Ishikawa (cell line): Measurements from ENCODE around the gene HACD1.
A peak's percentile ranks its signal among the peaks of the same experiment; 100 is the strongest.

ENCODE experiments used
- CEBPB ChIP-seq: IDR thresholded peaks from 2 replicates; pipeline ENCODE4 v1.6.1; 2012
- CREB1 ChIP-seq: IDR thresholded peaks from 2 replicates; pipeline ENCODE4 v1.6.1; 2012; ENCODE audit warnings: low read depth
- EGR1 ChIP-seq: IDR thresholded peaks from 2 replicates; pipeline ENCODE4 v1.6.1; 2012
- EP300 ChIP-seq: IDR thresholded peaks from 2 replicates; pipeline ENCODE4 v1.6.1; 2012; ENCODE audit warnings: borderline replicate concordance
- FOXM1 ChIP-seq: IDR thresholded peaks from 2 replicates; pipeline ENCODE4 v1.6.1; 2012; ENCODE audit warnings: low read depth, borderline replicate concordance
- MAX ChIP-seq: IDR thresholded peaks from 2 replicates; pipeline ENCODE4 v1.6.1; 2012
- NFIC ChIP-seq: IDR thresholded peaks from 2 replicates; pipeline ENCODE4 v1.6.1; 2012
- RAD21 ChIP-seq: IDR thresholded peaks from 2 replicates; pipeline ENCODE4 v1.6.1; 2012; ENCODE audit warnings: low read depth
- REST ChIP-seq: IDR thresholded peaks from 2 replicates; pipeline ENCODE4 v1.6.1; 2012; ENCODE audit warnings: low read depth, mild to moderate bottlenecking
- TAF1 ChIP-seq: IDR thresholded peaks from 2 replicates; pipeline ENCODE4 v1.6.1; 2012; ENCODE audit warnings: low read depth, mild to moderate bottlenecking
- TCF12 ChIP-seq: IDR thresholded peaks from 2 replicates; pipeline ENCODE4 v1.6.1; 2012; ENCODE audit warnings: low read depth
- TEAD4 ChIP-seq: IDR thresholded peaks from 2 replicates; pipeline ENCODE4 v1.6.1; 2012
- USF1 ChIP-seq: IDR thresholded peaks from 2 replicates; pipeline ENCODE4 v1.6.1; 2012
- YY1 ChIP-seq: IDR thresholded peaks from 2 replicates; pipeline ENCODE4 v1.6.1; 2012; ENCODE audit warnings: low read depth
- ZBTB7A ChIP-seq: IDR thresholded peaks from 2 replicates; pipeline ENCODE4 v1.6.1; 2012; ENCODE audit warnings: low read depth

Gene HACD1

GRCh38 chr10:17622061-17622460, 4.9 kb upstream of the HACD1 start:
- TF ChIP-seq CREB1 (no peak), NFIC (no peak), ZBTB7A (no peak), TAF1 (no peak), EGR1 (no peak), YY1 (no peak), TCF12 (no peak), REST (no peak), RAD21 (no peak), FOXM1 (no peak), MAX (no peak)

GRCh38 chr10:17616403-17617030, 657 bp downstream of the HACD1 start:
- TF ChIP-seq TCF12 (0 out of 2 replicates have a peak, but pooled peaks have one; percentile 24), CEBPB (peak; percentile 88), NFIC (no peak), TEAD4 (peak; percentile 80), CREB1 (no peak), USF1 (no peak)

- TF ChIP-seq CEBPB (no peak), TCF12 (no peak), RAD21 (no peak), FOXM1 (no peak), REST (no peak), EP300 (no peak), CREB1 (no peak), NFIC (no peak), TAF1 (no peak), YY1 (no peak), TEAD4 (no peak), MAX (no peak), EGR1 (no peak)
These were observed 7.6 kb downstream of the HACD1 start for GRCh38 chr10:17609523-17610079.

GRCh38 chr10:17607603-17608332, 9.4 kb downstream of the HACD1 start:
- TF ChIP-seq RAD21 (peak; percentile 90), YY1 (no peak)

- TF ChIP-seq MAX (no peak), EP300 (no peak), CREB1 (no peak), TEAD4 (no peak), YY1 (no peak), USF1 (no peak), TCF12 (no peak), TAF1 (no peak), FOXM1 (no peak), ZBTB7A (no peak), EGR1 (no peak), REST (no peak)
These were observed 10.1 kb downstream of the HACD1 start for GRCh38 chr10:17607060-17607459.
